NCI-H2227 (cell line): Measurements from ENCODE around the gene TRIM71.
"Not testable (repeated sequence)": the region's sequence is repeated elsewhere in the genome, so short reads cannot be mapped to it uniquely, and the experiment has no call there.

Experiments used
- DNase-seq: peaks from one replicate; lab custom pipeline; 2025; ENCODE audit not compliant: unreplicated experiment; lab: John Stamatoyannopoulos, UW

TRIM71 gene

DNA sequence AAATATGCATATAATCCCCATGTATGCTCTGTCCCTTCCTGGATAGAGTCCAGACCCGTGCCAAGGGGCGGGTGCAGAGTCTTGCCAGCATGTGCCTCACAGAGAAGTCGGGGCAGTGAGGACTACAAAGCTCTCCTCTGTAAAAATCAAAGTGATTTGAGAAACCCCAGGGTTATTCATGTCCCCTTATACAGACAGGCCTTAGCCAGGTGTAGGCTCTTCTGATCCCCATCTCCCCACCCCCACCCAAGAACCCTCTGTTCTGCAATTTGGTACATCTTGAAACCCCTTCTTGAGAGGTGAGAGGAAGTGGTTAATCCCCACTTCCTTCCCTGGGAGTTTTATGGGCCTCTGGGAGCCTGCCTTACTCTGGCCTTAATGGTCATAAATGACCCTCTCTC, 24.7 kb downstream of the TRIM71 start:
- no peak for DNase-seq

DNA sequence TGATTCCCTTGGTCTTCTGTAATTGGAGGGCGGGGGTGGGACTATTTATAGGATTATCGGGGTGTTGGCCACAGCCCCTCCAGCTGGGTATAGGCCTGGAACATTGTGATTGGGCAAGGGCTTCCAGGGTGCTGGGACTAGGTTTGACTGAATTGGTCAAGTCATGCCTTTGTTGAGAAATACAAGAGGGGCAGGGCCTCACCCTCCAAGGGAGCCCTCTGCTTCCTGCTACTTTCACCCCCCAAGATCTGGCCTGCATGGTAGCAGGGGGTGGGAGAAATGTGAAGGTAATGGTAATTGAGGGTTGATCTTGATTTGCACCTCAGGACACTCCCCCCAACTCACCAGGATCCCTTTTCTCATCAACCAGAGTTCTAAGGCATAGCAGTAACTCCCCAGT, 25.2 kb downstream of the TRIM71 start:
- no peak for DNase-seq

- no peak for DNase-seq
Observed at GRCh38 chr3:32843510-32844321, 25.9 kb downstream of the TRIM71 start.

DNA sequence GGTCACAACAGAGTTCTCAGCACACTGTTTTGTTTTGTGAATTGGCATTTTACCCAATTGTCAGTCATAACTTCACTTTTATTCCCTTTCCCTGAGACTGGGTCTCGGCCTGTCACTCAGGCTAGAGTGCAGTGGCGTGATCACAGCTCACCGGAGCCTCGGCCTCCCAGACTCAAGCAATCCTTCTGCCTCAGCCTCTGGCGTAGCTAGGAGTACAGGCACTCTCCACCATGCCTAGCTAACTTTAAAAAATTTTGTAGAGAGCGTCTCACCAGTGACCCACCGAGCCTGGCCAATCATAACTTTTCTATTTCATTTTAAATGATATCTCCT, 26.5 kb downstream of the TRIM71 start:
- no peak for DNase-seq

- no peak for DNase-seq
Observed at GRCh38 chr3:32844914-32845313, 27.1 kb downstream of the TRIM71 start.

- DNase-seq: not testable (repeated sequence)
Observed at GRCh38 chr3:32845546-32845945, 27.7 kb downstream of the TRIM71 start.

DNA sequence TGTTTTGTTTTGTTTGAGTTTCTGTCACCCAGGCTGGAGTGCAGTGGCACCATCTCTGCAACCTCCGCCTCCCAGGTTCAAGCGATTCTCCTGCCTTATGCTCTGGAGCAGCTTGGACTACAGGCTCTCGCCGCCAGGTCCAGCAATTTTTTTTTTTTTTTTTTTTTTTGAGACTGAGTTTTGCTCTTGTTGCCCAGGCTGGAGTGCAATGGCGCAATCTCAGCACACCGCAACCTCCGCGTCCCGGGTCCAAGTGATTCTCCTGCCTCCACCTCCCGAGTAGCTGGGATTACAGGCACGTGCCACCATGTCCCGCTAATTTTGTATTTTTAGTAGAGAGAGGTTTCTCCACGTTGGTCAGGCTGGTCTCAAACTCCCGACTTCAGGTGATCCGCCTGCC, 29.2 kb downstream of the TRIM71 start:
- DNase-seq: not testable (repeated sequence)

- DNase-seq: no peak
Observed at GRCh38 chr3:32847528-32847927, 29.7 kb downstream of the TRIM71 start.

- no peak for DNase-seq
Observed at GRCh38 chr3:32848215-32848614, 30.4 kb downstream of the TRIM71 start.

DNA sequence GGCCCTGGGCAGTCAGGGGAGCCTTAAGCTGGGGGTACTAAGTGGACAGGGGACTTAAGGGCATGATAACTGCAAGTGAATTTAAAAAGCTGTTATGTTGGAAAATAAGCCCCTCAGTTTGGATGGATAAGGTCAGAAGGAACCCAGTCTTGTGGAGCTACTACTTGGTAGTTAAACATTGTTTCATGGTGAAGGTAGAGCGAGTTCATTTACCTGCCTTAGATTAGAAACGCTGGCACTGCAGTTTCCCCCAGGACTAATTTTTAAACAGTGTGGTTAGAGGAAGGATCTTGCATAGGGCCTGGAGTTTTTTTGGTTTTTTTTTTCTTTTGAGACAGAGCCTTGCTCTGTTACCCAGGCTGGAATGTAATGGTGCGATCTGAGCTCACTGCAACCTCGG, 31.2 kb downstream of the TRIM71 start:
- no peak for DNase-seq

DNA sequence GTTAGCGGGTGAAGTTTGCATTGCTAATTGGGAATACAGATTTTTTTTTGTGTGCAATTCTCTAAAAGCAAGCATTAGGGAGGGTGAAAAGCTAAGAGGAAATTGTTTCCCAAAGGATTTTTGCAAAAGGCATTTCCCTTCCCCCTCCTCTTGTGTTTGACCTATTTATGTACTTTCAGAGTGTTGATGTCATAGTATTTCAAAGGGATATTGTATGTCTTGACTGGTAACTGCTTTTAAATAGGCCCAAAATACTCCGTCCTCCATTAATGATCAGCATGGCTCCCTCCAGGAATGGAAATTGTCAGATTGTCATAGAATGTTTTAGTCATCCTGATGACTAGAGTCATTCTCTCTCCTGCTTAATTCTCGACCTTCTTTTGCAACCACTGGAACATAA, 32.4 kb downstream of the TRIM71 start:
- DNase-seq: no peak

- DNase-seq: no peak
Observed at GRCh38 chr3:32850636-32851035, 32.8 kb downstream of the TRIM71 start.

- no peak for DNase-seq
Observed at GRCh38 chr3:32852146-32852545, 34.3 kb downstream of the TRIM71 start.

DNA sequence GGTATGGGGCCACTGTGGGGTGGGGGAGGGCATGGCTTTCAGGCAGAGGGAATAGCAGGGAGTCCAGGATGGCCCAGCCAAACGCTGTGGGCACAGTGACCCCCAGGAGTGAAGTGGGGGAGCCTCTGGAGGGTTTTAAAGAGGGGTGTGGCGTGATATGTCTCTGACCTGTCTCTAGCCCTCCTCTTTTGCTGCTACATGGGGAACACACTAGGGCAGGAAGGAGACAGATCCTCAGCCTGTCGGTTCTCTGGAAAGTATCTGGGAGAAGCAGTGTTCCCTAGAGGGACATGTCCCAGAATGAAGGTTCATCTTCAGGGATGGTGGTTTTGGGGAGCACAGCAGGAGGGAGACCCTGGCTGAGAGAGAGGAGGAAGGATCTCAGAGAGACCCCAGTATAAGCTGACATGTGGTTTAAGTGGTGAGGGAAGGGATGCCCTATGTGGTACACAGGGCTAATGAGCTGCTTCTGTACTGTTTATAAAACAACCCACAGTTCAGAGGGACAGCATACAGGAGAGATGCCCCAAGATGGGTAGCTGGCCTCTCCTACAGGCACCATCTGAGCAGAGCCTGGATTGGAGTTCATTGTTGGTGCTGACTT, 37.7 kb downstream of the TRIM71 start:
- no peak for DNase-seq

GRCh38 chr3:32856355-32856889, 38.6 kb downstream of the TRIM71 start:
- no peak for DNase-seq

GRCh38 chr3:32856901-32857507, 39.2 kb downstream of the TRIM71 start:
- no peak for DNase-seq

DNA sequence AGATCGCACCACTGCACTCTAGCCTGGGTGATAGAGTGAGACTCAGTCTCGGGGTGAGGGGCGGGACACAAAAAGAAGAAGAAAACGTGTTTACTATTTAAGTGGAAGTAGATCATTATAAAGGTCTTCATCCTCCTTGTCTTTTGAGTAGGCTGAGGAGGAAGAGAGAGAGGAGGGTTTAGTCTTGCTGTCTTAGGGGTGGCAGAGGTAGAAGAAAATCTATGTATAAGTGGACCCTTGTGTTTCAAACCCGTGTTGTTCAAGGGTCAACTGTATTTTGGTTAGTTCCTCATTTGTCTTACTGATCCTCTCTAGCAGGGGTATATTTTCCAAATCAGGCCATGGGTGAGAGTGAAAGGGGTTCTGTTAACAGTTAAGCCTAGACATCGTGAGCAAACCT, 40.1 kb downstream of the TRIM71 start:
- DNase-seq: no peak

GRCh38 chr3:32859604-32860237, 41.9 kb downstream of the TRIM71 start:
- no peak for DNase-seq

- no peak for DNase-seq
Observed at GRCh38 chr3:32860499-32860898, 42.7 kb downstream of the TRIM71 start.

GRCh38 chr3:32861681-32862080, 43.9 kb downstream of the TRIM71 start:
- no peak for DNase-seq

DNA sequence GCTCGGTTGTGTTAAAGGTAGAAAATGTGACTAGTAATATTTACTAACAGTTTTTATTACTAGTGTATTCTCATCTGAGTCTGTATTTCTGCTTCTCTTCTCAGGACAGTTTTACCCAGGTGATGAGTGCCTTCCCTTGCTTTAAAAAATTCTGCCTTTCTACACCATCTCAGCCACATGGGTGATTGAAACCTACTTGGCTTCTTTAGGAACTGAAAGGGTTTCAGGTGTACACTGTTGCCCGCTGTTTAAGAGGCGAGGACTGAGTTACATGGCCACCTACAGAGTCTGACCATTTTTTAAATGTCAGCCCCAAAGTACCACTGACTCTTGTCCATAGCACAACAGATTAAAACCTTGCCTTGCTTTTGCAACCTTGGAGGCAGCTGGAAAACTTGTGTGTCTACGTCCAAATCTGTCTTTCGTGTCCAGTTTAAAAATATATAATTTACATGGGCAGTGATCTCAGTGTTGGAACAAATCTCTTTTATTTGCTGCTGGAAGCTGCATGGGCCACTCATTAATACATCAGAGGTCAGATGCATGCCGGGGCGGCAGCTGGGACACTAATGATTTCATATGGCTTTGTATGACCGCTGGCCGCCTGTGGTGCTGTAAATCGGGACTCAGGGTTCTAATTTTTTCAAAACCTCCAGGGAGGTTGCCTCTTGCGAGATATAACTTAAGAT, 44.6 kb downstream of the TRIM71 start:
- peak; percentile 26 for DNase-seq
